Esophagus squamous epithelium (tissue), 4 donors: ENCODE data around the gene IFT80.

Source experiments
- POLR2A ChIP-seq, 4 donors: fragments of 450-650 bp; IDR thresholded peaks; one replicate each; pipeline ENCODE4 v1.6.1; 2017; ENCODE audit warnings: antibody characterized with exemption in 4 of 4, mild to moderate bottlenecking in 4 of 4, moderate library complexity in 3 of 4
- TF ChIP-seq, protein P1 (sequence below), 6 experiments: fragments of 450-650 bp in 4 of 6; fragments of 200-600 bp in 2 of 6; sonication (generic) in 2 of 6; IDR thresholded peaks; one replicate each; pipeline ENCODE4 v1.5.1; 2016 to 2019; ENCODE audit warnings: antibody characterized with exemption in 6 of 6, mild to moderate bottlenecking in 4 of 6, moderate library complexity in 4 of 6

DNA sequence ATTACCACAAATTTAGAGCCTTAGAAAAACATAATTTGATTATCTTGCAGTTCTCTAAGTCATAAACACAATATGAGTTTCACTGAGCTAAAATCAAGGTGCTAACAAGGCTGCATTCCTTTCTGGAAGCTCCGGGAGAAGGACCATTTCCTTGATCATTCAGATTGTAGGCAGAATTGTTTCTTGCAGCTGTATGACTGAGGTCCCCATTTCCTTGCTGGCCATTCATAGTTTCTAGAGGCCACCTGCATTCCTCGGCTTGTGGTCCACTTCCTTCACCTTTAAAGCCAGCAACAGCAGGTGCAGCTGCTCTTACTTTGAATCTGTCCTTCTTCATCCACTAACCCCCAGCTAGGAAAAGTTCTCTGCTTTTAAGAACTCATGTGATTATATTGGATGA lies 58.7 kb downstream of the IFT80 start:
- TF ChIP-seq, protein P1, sequence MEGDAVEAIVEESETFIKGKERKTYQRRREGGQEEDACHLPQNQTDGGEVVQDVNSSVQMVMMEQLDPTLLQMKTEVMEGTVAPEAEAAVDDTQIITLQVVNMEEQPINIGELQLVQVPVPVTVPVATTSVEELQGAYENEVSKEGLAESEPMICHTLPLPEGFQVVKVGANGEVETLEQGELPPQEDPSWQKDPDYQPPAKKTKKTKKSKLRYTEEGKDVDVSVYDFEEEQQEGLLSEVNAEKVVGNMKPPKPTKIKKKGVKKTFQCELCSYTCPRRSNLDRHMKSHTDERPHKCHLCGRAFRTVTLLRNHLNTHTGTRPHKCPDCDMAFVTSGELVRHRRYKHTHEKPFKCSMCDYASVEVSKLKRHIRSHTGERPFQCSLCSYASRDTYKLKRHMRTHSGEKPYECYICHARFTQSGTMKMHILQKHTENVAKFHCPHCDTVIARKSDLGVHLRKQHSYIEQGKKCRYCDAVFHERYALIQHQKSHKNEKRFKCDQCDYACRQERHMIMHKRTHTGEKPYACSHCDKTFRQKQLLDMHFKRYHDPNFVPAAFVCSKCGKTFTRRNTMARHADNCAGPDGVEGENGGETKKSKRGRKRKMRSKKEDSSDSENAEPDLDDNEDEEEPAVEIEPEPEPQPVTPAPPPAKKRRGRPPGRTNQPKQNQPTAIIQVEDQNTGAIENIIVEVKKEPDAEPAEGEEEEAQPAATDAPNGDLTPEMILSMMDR (IDR thresholded peaks at IDR 0.05) = no peak
- TF ChIP-seq POLR2A (IDR thresholded peaks at IDR 0.05) = no peak
